GM18861 (cell line): ENCODE measurements around the gene XPOT.
A peak's percentile ranks its signal among the peaks of the same experiment; 100 is the strongest.
"Not testable (repeated sequence)": the region's sequence is repeated elsewhere in the genome, so short reads cannot be mapped to it uniquely, and the experiment has no call there.

ENCODE experiments used
- ATAC-seq: cut with Tn5 transposase; IDR thresholded peaks from one replicate; pipeline ENCODE4 v1.9.1; 2021; ENCODE audit not compliant: unreplicated experiment

The XPOT gene, protein sequence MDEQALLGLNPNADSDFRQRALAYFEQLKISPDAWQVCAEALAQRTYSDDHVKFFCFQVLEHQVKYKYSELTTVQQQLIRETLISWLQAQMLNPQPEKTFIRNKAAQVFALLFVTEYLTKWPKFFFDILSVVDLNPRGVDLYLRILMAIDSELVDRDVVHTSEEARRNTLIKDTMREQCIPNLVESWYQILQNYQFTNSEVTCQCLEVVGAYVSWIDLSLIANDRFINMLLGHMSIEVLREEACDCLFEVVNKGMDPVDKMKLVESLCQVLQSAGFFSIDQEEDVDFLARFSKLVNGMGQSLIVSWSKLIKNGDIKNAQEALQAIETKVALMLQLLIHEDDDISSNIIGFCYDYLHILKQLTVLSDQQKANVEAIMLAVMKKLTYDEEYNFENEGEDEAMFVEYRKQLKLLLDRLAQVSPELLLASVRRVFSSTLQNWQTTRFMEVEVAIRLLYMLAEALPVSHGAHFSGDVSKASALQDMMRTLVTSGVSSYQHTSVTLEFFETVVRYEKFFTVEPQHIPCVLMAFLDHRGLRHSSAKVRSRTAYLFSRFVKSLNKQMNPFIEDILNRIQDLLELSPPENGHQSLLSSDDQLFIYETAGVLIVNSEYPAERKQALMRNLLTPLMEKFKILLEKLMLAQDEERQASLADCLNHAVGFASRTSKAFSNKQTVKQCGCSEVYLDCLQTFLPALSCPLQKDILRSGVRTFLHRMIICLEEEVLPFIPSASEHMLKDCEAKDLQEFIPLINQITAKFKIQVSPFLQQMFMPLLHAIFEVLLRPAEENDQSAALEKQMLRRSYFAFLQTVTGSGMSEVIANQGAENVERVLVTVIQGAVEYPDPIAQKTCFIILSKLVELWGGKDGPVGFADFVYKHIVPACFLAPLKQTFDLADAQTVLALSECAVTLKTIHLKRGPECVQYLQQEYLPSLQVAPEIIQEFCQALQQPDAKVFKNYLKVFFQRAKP

DNA sequence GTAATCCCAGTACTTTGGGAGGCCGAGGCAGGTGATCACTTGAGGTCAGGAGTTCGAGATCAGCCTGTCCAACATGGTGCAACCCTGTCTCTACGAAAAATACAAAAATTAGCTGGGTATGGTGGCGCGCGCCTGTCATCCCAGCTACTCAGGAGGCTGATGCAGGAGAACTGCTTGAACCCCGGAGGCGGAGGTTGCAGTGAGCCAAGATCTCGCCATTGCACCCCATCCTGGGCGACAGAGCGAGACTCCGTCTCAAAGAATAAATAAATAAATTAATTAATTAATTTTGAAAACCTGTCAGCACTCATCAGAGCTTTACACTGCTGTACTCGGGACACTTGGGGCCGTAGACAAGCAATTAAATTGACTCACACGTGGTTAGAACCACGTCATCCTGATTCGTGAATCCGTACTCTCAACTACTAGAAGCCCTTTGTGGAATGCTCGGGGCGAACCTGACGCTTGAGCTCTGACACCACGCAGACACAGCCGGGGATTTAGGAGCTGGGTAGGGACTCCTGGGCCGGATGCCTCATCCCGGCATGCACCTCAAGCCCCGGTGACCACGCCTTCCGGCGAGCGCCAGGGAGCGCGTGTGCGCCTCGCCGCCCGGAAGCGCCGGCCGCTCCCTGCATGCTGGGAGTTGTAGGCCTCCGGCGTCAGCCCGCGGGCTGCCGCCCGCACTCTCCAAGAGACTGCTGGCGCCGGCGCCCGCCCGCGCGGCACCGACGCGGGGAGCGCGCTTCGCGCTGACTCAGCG, at the start of gene XPOT:
TSS of gene XPOT (plus strand) at position 686 of the 763 bp plus-strand sequence. CDS start 5,644 bp downstream, outside the sequence.
- ATAC-seq, result peak; percentile 96

- ATAC-seq, result not testable (repeated sequence)
Observed at GRCh38 chr12:64356209-64356608, 48.0 kb upstream of the XPOT start.

GRCh38 chr12:64361173-64361572, 43.0 kb upstream of the XPOT start:
- not testable (repeated sequence) for ATAC-seq

DNA sequence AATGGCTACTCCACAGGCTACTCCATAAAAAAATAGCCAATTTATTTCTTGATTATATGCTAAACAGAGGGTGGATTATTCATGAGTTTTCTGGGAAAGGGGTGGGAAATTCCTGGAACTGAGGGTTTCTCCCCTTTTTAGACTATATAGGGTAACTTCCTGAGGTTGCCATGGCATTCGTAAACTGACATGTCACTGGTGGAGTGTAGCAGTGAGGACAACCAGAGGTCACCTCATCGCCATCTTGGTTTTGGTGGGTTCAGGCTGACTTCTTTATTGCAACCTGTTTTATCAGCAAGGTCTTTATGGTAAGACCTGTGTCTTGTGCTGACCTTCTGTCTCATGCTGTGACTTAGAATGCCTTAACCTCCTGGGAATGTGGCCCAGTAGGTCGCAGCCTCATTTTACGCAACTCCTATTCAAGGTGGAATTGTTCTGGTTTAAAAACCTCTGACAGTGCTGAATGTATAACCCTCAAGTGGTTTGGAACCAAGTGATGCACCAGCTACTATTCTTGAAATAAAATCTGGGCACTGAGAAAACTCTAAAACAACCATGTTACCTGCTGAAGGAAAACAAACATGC, 41.4 kb upstream of the XPOT start:
- no peak for ATAC-seq

- ATAC-seq, result no peak
Observed at GRCh38 chr12:64383675-64384074, 20.5 kb upstream of the XPOT start.

GRCh38 chr12:64385019-64385418, 19.2 kb upstream of the XPOT start:
- no peak for ATAC-seq

DNA sequence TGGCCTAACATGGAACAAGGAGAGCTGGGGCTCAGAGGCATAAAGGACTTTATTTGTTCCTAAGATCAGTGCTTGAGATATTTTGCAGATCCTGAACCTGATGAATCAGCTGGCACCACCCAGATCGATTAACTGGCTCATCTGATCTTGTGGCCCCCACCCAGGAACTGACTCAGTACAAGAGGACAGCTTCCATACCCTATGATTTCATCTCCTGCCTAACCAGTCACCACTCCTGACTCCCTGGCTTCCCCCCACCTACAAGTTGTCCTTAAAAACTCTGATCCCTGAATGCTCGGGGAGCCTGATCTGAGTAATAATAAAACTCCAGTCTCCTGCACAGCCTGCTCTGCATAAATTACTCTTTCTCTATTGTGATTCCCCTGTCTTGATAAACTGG, 18.7 kb upstream of the XPOT start:
- ATAC-seq, result no peak

- no peak for ATAC-seq
Observed at GRCh38 chr12:64387197-64387816, 16.9 kb upstream of the XPOT start.

GRCh38 chr12:64389154-64389553, 15.0 kb upstream of the XPOT start:
- no peak for ATAC-seq

DNA sequence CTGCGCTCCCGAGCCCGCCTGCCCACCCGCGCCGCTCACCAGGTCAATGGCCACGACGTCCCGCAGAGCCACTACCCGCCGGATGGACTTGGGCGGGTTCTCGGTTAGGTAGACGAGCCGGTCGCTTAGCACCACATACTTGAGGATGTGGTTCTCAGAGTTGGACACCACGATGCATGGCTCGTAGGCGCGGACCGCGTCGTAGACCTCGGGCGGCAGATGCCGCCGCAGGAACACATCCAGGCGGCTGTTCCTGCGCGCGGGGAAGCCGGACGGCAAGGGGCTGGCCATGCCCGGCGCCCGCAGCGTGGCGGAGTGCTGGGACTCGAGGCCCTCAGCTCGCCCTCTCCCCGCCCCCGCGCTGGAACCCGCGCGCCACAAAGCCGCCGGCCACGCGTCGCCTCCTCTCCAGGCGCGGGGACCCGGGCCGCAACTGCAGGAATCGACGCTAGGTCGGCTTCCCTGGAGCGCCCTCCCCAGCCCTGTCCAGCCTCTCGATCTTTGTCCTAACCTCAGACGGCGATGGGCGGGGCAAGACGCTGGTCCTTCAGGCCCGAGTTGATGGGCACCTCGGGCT, 13.8 kb upstream of the XPOT start, which contains the start of gene C12orf56:
TSS of gene C12orf56 (minus strand) at position 484 of the 577 bp plus-strand sequence. CDS start at position 291, 193 bp downstream.
- ATAC-seq, result no peak

DNA sequence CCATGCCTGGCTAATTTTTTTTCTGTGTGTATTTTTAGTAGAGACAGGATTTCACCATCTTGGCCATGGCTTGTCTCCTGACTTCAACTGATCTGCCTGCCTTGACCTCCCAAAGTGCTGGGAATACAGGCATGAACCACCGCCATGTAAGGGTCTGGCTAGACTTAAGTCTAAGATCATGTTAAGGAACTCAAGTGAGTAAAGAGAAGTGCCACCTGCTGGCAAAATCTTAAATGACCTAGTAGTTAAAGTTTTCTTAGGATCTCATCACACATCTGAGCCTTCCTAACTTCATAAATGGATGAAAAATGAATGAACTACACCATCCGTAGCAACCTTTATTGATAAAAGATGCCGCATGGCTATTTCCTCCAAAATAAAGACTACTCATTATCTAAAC, 12.0 kb upstream of the XPOT start:
- ATAC-seq, result no peak

- ATAC-seq, result no peak
Observed at GRCh38 chr12:64395739-64396138, 8.5 kb upstream of the XPOT start.

DNA sequence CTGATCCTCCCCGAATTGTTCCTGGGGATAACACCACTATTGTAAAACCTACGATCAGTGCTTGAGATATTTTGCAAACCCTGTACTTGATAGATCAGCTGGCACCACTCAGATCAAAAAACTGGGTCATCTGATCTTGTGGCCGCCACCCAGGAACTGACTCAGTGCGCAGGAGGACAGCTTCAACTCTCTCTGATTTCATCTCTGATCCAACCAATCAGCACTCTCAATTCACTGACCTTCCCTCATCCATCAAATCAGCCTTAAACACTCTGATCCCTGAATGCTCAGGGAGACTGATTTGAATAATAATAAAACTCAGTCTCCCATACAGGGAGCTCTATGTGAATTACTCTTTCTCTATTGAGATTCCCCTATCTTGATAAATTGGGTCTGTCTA, 4.2 kb upstream of the XPOT start:
- ATAC-seq, result no peak

DNA sequence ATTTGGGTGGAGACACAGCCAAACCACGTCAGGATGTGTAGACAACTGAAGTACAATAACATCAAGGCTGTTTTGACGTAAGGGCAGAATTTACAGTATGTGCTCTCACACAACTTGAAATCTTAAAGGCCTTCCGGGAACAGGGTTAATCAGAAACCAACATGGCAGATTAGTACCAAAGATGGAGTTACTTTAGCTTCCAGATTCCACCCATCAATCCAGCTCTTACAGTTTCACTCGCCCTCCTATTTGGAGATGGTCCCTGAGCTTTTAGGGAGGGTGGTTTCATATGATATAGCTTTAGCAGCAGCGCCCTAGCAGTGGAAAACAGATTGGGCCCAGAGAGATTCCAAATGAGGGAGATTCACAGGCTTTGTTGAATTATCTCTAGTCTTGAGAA, 2.0 kb upstream of the XPOT start:
- no peak for ATAC-seq

DNA sequence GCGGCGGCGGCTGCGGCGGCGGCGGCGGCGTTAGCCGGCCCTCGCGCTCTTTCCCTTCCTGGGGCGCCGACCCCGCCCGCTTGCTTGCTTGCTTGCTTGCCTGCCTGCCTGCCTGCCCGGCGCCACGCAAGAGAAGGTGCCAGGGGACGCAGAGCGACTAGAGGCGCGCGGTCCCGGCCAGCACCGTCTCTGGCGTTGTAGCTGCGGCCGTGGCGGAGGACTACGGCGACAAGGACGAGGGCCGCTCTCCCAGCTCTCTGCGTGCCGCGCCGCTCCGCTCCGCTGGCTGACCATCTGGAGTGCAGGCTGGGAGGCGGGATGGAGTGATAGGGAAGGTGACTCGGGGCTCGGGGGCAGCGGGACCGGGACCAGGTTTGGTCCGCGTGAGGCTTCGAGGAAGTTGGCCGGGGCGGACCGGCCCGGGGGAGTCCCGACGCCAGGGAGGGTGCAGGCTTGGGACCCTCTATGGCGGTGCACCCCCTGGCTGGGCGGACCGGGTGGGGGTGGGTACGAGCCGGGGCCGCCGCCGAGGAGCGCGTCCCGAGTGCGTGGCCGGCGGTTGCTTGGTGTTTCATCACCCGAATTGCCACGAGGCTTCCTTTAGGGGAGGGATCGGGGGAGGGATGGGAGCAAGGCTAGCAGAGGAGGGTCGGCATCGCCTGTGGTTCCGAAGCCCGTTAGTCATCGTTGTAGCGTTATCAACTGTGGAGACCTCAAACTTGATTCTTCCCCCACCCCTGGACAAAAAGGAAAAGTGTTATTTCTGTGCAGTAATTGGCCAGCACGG, 471 bp downstream of the XPOT start:
- ATAC-seq, result peak; percentile 15

DNA sequence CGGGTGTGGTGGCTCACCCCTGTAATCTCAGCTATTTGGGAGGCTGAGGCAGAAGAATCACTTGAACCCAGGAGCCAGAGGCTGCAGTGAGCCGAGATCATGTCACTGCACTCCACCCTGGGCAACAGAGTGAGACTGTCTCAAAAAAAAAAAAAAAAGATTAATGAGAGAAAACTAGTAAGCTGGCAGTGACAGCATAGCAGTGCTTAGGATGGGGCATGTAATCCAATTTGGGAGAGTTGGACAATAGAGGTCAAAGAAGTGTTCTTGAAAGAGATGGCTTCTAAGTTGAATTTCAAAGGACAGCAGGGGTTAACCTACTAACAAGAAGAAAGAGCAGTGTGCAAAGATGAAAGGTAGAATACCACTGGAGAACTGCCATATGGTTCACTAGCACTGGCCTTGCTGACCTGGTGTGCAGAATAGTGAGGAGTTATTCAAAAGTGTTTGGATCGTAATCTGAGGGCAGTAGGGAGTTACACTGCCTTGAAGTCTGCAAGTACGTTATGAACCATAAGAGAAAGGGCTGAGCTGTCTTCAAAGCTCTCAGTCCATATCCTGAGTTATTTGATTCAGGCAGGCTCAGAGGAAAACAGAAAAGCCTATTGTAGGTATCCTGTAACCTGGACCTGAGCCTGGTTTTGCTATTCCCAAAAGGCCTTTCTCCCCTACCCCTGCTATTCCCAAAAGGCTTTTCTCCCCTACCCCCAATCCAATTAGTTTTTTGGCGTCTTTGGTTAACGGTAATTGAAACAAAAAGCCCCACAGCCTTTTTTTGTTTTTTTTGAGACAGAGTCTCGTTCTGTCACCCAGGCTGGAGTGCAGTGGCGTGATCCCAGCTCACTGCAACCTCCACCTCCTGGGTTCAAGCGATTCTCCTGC, 3.4 kb downstream of the XPOT start:
- ATAC-seq, result no peak

GRCh38 chr12:64411427-64411826, 7.2 kb downstream of the XPOT start:
- ATAC-seq, result no peak

DNA sequence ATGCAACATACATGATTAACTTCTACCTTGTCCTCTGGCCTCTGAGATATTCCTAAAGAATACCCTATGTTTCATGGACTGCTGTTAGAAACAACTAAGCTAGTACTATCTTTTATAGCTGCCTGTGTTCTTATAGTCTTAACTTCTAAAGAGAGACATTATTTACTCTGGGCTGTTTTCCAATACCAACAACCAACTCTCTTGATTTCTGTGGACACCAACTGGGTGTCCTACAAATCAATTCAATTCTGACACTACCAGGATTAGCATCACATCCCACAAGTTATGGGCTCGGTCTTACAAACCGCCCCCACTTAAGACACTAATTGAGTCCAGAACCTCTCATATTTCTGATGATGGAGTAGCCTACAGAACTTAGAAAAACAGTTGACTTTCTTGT, 8.3 kb downstream of the XPOT start:
- no peak for ATAC-seq
